GM12891 (cell line): ENCODE results near the gene SRSF9.

ENCODE experiments used
- POLR2A ChIP-seq: IDR thresholded peaks from 2 replicates; pipeline ENCODE4 v1.6.1; 2011; ENCODE audit warnings: low read depth, low read length, control low read depth
- POLR2AphosphoS5 ChIP-seq: IDR thresholded peaks from 2 replicates; pipeline ENCODE4 v1.6.1; 2011; ENCODE audit warnings: low read depth, low read length, control low read depth
- TAF1 ChIP-seq: IDR thresholded peaks from 2 replicates; pipeline ENCODE4 v1.6.1; 2011; ENCODE audit warnings: low read depth, low read length, control low read depth

GRCh38 chr12:120514002-120514401 is 44.5 kb upstream of the SRSF9 start:
- TF ChIP-seq POLR2AphosphoS5 (no peak), POLR2A (no peak), TAF1 (no peak)
